HS-27A (cell line): ENCODE results near the gene BNIP3.
"Not testable (repeated sequence)": the region's sequence is repeated elsewhere in the genome, so short reads cannot be mapped to it uniquely, and the experiment has no call there.

Experiments used
- DNase-seq: peaks from one replicate; pipeline ENCODE4 v3.0.0-alpha.2; 2012; ENCODE audit warnings: low read depth, missing footprints

The BNIP3 gene

GRCh38 chr10:131929122-131929845, 52.4 kb downstream of the BNIP3 start:
- DNase-seq = no peak

GRCh38 chr10:131928248-131929095, 53.3 kb downstream of the BNIP3 start:
- DNase-seq = no peak

DNA sequence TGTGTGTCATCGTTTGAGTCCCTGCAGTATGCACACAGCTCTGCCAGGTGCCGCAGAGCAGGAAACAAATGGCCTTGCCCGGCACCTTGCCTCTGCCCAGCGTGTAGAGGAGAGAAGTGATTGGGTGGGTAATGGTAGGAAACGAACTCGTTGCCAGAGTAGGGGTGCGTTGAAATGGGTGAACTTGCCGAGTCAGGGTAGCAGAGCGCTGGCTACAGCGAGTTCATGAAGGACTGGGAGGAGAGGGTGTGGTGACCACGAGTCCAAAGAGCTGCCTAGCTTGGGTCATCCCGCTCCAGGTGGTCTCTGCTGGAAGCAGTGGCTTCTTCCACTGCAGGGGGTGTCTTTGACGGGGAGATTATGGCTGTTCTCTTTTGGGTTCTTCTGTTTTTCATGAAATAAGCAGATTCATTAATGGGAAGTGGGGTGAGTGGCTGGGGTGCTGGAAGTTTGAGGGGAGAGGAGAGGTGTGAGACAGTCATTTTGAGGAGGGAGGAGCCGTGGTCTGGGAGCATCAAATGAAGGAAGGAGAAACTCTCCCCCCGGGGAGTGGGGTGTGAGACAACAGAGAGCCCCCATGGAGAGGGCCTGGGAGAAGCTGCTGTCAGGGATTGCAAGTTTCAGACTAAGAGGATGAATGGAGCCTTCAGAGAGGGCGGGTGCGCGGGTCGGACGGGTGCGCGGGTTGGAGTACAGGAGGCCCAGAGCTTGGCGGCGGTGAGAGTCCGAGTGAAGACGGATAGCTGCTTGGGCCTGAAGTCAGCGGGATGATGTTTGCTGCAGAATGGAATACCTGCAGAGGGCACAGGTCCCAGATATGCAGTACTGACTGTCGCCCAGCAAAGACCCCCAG, 54.8 kb downstream of the BNIP3 start:
- no peak for DNase-seq

GRCh38 chr10:131926253-131926652, 55.5 kb downstream of the BNIP3 start:
- no peak for DNase-seq

DNA sequence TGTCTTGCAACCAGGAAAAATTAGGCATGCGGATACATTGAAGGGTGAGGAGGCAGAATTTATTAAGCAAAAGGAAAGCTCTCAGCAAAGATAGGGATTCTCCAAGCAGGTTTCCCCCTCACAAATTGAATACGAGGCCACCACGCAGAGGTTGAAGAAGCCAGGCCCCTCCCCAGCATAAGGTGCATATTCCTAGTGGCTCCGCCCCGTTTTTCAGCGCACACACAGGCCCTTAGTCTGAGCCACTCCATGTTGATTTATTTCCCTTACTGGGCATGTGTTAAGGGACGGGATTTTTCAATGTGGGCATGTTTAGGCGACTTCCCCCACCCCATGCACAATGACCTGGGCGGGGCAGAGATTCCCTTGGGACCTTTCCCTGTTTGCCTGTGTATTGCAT, 56.0 kb downstream of the BNIP3 start:
- no peak for DNase-seq

GRCh38 chr10:131925011-131925649, 56.6 kb downstream of the BNIP3 start:
- no peak for DNase-seq

DNA sequence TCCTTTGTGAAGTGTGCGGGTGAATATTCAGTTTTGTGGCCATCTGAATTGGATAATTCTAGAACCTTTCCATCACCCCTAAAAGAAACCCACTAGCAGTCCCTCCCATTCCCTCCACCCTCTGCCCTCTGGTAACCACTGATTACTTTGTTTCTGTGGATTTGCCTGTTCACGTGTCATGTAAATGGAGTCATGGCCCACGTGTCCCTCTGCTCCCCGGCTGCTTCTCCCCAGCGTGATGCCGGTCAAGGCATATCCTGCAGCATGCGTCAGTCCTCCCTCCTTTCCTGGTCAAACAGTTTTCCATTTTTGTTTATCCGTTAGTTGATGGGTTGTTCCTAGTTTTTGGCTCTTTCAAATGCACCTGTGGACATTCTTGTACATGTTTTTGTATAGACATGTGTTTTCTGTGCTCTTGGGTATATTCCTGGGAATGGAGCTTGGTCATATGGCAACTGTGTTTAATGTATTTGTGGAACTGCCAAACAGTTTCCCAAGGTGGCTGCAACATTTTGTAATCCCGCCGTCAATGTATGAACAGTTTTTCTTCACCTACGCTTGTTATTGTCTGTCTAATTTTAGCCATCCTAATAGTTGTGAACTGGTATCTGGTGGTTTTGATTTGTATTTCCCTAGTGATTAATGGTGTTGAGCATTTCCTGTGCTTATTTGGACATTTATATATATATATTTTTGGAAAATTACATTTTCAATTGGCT, 58.5 kb downstream of the BNIP3 start:
- DNase-seq = no peak

DNA sequence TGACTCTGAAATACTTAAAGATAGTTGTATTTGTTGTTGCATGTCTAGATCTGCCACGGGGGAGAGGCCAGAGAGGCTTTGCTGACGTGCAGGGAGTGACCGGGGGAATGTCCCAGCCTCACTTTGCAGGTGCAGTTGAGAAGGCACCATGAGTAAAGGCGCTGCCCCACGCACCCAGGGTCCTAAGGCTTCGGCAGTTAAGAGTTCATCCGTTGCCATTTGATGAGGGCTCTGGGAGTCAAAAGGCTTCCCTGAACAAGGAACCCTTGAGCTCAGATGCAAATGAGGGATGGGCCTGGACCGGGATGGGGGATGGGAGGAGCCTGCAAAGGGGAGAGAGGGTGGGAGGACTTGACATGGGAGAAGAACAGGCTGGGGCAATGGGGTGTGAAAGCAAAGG, 60.5 kb downstream of the BNIP3 start:
- DNase-seq = no peak

GRCh38 chr10:131920693-131921092, 61.0 kb downstream of the BNIP3 start:
- no peak for DNase-seq

DNA sequence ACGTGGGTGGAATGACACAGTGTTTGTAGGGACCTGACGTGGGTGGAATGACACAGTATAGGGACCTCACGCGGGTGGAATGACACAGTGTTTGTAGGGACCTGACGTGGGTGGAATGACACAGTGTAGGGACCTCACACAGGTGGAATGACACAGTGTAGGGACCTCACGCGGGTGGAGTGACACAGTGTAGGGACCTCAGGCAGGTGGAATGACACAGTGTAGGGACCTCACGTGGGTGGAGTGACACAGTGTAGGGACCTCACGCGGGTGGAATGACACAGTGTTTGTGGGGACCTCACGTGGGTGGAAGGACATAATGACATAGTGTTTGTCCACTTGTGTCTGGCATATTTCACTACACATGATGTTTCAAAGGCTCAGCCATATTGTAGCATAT, 61.6 kb downstream of the BNIP3 start:
- DNase-seq = no peak

GRCh38 chr10:131919461-131919860, 62.3 kb downstream of the BNIP3 start:
- DNase-seq = not testable (repeated sequence)
